ENCODE results near the gene MKNK2.
A peak's percentile ranks its signal among the peaks of the same experiment; 100 is the strongest.

The MKNK2 gene

GRCh38 chr19:2050991-2051772 is at the start of gene MKNK2:
Gene MKNK2 (minus strand): TSS chr19:2051244. CDS start chr19:2050851, 393 bp downstream.
- DNase-seq (ENCODE audit: low read depth) = peak; percentile 89
- peak; percentile 45 for TF ChIP-seq CTCF (conservative IDR thresholded peaks at IDR 0.05; ENCODE audit: low read depth, low read length)
- H3K4me3 ChIP-seq (ENCODE audit: low read depth, low read length) = peak within 1 kb of the TSS; percentile 91

GRCh38 chr19:2100719-2101061 is 49.6 kb upstream of the MKNK2 start:
- no peak for TF ChIP-seq CTCF (conservative IDR thresholded peaks at IDR 0.05; ENCODE audit: low read depth, low read length)
- no peak for DNase-seq (ENCODE audit: low read depth)
- H3K4me3 ChIP-seq (ENCODE audit: low read depth, low read length) = no peak overlapping the region

GRCh38 chr19:2099937-2100718 is 49.1 kb upstream of the MKNK2 start:
- no peak for TF ChIP-seq CTCF (conservative IDR thresholded peaks at IDR 0.05; ENCODE audit: low read depth, low read length)

GRCh38 chr19:2099054-2099501 is 48.0 kb upstream of the MKNK2 start:
- H3K4me3 ChIP-seq (ENCODE audit: low read depth, low read length) = no peak overlapping the region
- DNase-seq (ENCODE audit: low read depth) = no peak
- no peak for TF ChIP-seq CTCF (conservative IDR thresholded peaks at IDR 0.05; ENCODE audit: low read depth, low read length)

More at GRCh38 chr19:2099937-2100718, 49.1 kb upstream of the MKNK2 start:
- no peak overlapping the region for H3K4me3 ChIP-seq (ENCODE audit: low read depth, low read length)
- DNase-seq (ENCODE audit: low read depth) = no peak

GRCh38 chr19:2097886-2098327 is 46.9 kb upstream of the MKNK2 start:
- no peak for DNase-seq (ENCODE audit: low read depth)
- H3K4me3 ChIP-seq (ENCODE audit: low read depth, low read length) = no peak overlapping the region
- no peak for TF ChIP-seq CTCF (conservative IDR thresholded peaks at IDR 0.05; ENCODE audit: low read depth, low read length)

GRCh38 chr19:2097203-2097885 is 46.3 kb upstream of the MKNK2 start:
- no peak for DNase-seq (ENCODE audit: low read depth)
- no peak for TF ChIP-seq CTCF (conservative IDR thresholded peaks at IDR 0.05; ENCODE audit: low read depth, low read length)
- peak overlapping the region; percentile 56 for H3K4me3 ChIP-seq (ENCODE audit: low read depth, low read length)
